GM12891 (cell line): Measurements from ENCODE around the gene THAP7.

Experiments
- PAX5 ChIP-seq: IDR thresholded peaks from 2 replicates; pipeline ENCODE4 v1.6.1; 2011; ENCODE audit warnings: low read length, moderate library complexity, mild to moderate bottlenecking; ENCODE audit not compliant: insufficient read depth, severe bottlenecking
- POLR2A ChIP-seq: IDR thresholded peaks from 2 replicates; pipeline ENCODE4 v1.6.1; 2011; ENCODE audit warnings: low read depth, low read length, control low read depth
- POLR2AphosphoS5 ChIP-seq: IDR thresholded peaks from 2 replicates; pipeline ENCODE4 v1.6.1; 2011; ENCODE audit warnings: low read depth, low read length, control low read depth
- TAF1 ChIP-seq: IDR thresholded peaks from 2 replicates; pipeline ENCODE4 v1.6.1; 2011; ENCODE audit warnings: low read depth, low read length, control low read depth

DNA sequence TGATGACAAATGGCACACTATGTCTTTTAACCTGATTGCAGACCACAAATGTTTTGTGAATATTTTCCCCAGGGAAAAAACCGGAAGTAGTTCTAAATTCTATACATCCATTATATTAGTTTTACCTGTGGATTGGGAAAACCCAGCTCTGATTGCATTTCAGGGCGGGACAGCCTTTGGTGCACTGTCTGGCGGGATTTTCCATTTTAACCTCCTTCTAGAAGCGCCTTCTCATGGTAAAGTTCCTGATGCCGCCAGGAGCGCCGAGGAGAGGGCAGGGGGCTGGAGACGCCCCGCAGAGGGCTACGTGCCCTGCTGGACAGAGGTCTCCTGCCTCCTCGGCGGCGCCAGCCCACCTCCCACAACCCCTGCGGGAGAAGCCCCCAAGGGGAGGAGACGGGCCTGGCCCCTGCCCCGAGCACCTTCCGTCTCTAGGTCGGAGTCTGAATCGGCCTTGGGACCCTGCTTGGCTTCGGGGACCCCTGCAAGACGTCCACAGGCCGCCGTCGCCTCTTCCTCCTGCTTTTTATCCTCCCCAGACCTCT, 11.8 kb upstream of the THAP7 start:
- TF ChIP-seq TAF1 (no peak), POLR2A (no peak), POLR2AphosphoS5 (no peak), PAX5 (no peak)
